Fibroblast of lung (primary cell): ENCODE measurements around the gene TYRO3. TPM values are rescaled to one million over a fixed set of nuclear protein-coding genes. Genes with fewer than 3 reads are reported as not detected.

ENCODE experiments used
- DNase-seq, 2 donors: peaks; one replicate each; pipeline versions ENCODE4 v3.0.0 to v3.0.0-alpha.2; 2010; ENCODE audit warnings: low read depth in 2 of 2
- H2AFZ ChIP-seq: 2 replicates; pipeline ENCODE4 v1.5.1; 2012; ENCODE audit warnings: low read length, control low read depth, inconsistent platforms
- H3K27ac ChIP-seq: 2 replicates; pipeline ENCODE4 v1.5.1; 2011; ENCODE audit warnings: low read length, control low read depth; ENCODE audit not compliant: insufficient read depth
- H3K27me3 ChIP-seq: 2 replicates; pipeline ENCODE4 v1.5.1; 2011; ENCODE audit warnings: mild to moderate bottlenecking, low read length; ENCODE audit not compliant: control insufficient read depth, insufficient read depth
- H3K36me3 ChIP-seq: 2 replicates; pipeline ENCODE4 v1.5.1; 2011; ENCODE audit warnings: low read length; ENCODE audit not compliant: control insufficient read depth, insufficient read depth
- H3K4me1 ChIP-seq: 2 replicates; pipeline ENCODE4 v1.5.1; 2011; ENCODE audit warnings: low read length; ENCODE audit not compliant: control insufficient read depth, insufficient read depth; ENCODE audit errors: extremely low read depth
- H3K4me2 ChIP-seq: 2 replicates; pipeline ENCODE4 v1.5.1; 2011; ENCODE audit warnings: low read length, control low read depth; ENCODE audit not compliant: insufficient read depth; ENCODE audit errors: extremely low read depth
- H3K4me3 ChIP-seq, 4 experiments: fragments of 200-600 bp in 1 of 4; sonication (generic) in 1 of 4; replicated peaks in 1 of 4; 2 replicates each; pipeline ENCODE4 v1.5.1; 2011 to 2016; ENCODE audit warnings: low read length in 4 of 4, low read depth in 3 of 4, mild to moderate bottlenecking in 3 of 4, control low read depth in 2 of 4, inconsistent platforms in 1 of 4, mixed read lengths in 1 of 4; ENCODE audit not compliant: insufficient read depth in 1 of 4; ENCODE audit errors: control extremely low read depth in 1 of 4
- H3K79me2 ChIP-seq: 2 replicates; pipeline ENCODE4 v1.5.1; 2012; ENCODE audit warnings: mild to moderate bottlenecking, low read length, inconsistent platforms; ENCODE audit not compliant: control insufficient read depth, insufficient read depth
- H3K9ac ChIP-seq: 2 replicates; pipeline ENCODE4 v1.5.1; 2011; ENCODE audit warnings: mild to moderate bottlenecking, low read length, control low read depth; ENCODE audit not compliant: insufficient read depth
- H3K9me3 ChIP-seq: 2 replicates; pipeline ENCODE4 v1.5.1; 2012; ENCODE audit warnings: low read depth, low read length; ENCODE audit not compliant: control insufficient read depth, insufficient read depth
- H4K20me1 ChIP-seq: 2 replicates; pipeline ENCODE4 v1.5.1; 2011; ENCODE audit warnings: low read length; ENCODE audit not compliant: control insufficient read depth, insufficient read depth; ENCODE audit errors: extremely low read depth
- EZH2 ChIP-seq: IDR thresholded peaks from 2 replicates; pipeline ENCODE4 v1.5.1; 2012; ENCODE audit warnings: low read length, control low read depth, mild to moderate bottlenecking; ENCODE audit errors: missing control alignments
- polyA plus RNA-seq, 2 donors: library from polyadenylated mRNA; depleted of rRNA in 1 of 2; stranded (reverse) in 1 of 2; unstranded in 1 of 2; fragments of >200 nt; gene quantifications; 2 replicates each; pipeline ENCODE4 v1.2.1, GENCODE V29; 2011 to 2012; ENCODE audit warnings: missing spikeins in 1 of 2
- total RNA-seq: library from RNA; depleted of rRNA; stranded (reverse); fragments of >200 nt; gene quantifications from 2 replicates; pipeline ENCODE4 v1.2.1, GENCODE V29; 2014
- TF ChIP-seq, protein P1 (sequence below), 2 donors: IDR thresholded peaks in 1 of 2; conservative IDR thresholded peaks in 1 of 2; 1 replicate in 1 of 2; 2 replicates in 1 of 2; pipeline ENCODE4 v1.5.1; 2011 to 2012; ENCODE audit warnings: low read length in 2 of 2, control low read depth in 1 of 2, inconsistent platforms in 1 of 2, low read depth in 1 of 2, mild to moderate bottlenecking in 1 of 2

TYRO3 gene
- total and polyA plus RNA-seq, 2 donors (not counting 1 experiment from before 2014, with no cell fraction given) = 9.2 to 14.9 TPM

DNA sequence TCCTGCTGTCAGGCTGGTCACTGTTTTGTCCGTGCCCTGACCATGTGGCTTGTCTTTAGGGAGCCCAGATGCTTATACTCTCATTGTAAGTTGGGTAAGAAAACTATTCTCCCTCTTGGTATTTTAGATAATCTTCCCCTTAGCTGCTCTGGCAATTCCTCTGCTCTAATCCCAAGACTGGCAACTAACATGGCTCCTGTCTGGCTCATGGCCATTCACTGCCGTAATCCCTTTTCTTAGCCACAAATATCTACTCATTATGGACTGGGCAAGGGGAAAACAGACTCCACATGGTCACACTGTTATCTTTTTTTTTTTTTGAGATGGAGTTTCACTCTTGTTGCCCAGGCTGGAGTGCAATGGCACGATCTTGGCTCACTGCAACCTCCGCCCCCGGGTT, 38.8 kb downstream of the TYRO3 start:
- Histone ChIP-seq H4K20me1 (no peaks in the 10 kb centered on the region), H3K4me2 (no peak overlapping the region), H2AFZ (no peak overlapping the region), H3K4me3 (no peak overlapping the region), H3K79me2 (no peaks in the 10 kb centered on the region), H3K4me1 (no peaks in the 10 kb centered on the region), H3K9ac (no peak overlapping the region), H3K36me3 (no peaks in the 10 kb centered on the region), H3K9me3 (no peaks in the 10 kb centered on the region), H3K27me3 (peaks cover 4% of the 10 kb centered on the region), H3K27ac (no peak overlapping the region)
- TF ChIP-seq EZH2 = no peak
- TF ChIP-seq, protein P1, sequence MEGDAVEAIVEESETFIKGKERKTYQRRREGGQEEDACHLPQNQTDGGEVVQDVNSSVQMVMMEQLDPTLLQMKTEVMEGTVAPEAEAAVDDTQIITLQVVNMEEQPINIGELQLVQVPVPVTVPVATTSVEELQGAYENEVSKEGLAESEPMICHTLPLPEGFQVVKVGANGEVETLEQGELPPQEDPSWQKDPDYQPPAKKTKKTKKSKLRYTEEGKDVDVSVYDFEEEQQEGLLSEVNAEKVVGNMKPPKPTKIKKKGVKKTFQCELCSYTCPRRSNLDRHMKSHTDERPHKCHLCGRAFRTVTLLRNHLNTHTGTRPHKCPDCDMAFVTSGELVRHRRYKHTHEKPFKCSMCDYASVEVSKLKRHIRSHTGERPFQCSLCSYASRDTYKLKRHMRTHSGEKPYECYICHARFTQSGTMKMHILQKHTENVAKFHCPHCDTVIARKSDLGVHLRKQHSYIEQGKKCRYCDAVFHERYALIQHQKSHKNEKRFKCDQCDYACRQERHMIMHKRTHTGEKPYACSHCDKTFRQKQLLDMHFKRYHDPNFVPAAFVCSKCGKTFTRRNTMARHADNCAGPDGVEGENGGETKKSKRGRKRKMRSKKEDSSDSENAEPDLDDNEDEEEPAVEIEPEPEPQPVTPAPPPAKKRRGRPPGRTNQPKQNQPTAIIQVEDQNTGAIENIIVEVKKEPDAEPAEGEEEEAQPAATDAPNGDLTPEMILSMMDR (conservative IDR thresholded peaks at IDR 0.05 in 1 of 2, IDR thresholded peaks at IDR 0.05 in 1 of 2; ENCODE audit: low read depth in 1 of 2, low read length in 2 of 2) = no peak
- DNase-seq = no peak

DNA sequence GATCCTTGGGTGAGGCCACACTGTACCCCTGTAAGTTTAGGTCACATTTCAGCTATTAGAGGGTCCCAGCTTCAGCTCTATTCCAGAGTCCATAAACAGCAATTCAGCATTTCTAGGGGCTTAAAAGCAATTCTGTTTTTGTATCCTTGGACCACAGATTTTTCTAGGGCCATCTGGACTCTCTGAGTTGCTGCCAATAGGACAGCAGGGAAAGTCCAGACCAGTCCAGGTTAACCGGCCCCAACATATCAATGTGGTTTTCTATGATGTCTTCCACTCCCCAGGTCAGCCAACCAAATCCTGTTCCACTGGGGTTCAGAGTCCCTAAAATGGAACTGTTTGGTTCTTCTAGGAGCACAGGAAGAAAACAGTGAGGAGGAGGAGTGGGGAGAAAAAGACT, 40.0 kb downstream of the TYRO3 start:
- TF ChIP-seq, protein P1 (conservative IDR thresholded peaks at IDR 0.05 in 1 of 2, IDR thresholded peaks at IDR 0.05 in 1 of 2; ENCODE audit: low read depth in 1 of 2, low read length in 2 of 2) = no peak
- no peak for TF ChIP-seq EZH2
- DNase-seq = no peak
- Histone ChIP-seq H4K20me1 (no peaks in the 10 kb centered on the region), H3K9me3 (no peaks in the 10 kb centered on the region), H3K36me3 (no peaks in the 10 kb centered on the region), H3K4me2 (no peak overlapping the region), H3K4me3 (no peak overlapping the region), H3K27me3 (peaks cover 4% of the 10 kb centered on the region), H3K9ac (no peak overlapping the region), H3K27ac (no peak overlapping the region), H3K79me2 (no peaks in the 10 kb centered on the region), H2AFZ (no peak overlapping the region), H3K4me1 (peaks cover 6% of the 10 kb centered on the region)

DNA sequence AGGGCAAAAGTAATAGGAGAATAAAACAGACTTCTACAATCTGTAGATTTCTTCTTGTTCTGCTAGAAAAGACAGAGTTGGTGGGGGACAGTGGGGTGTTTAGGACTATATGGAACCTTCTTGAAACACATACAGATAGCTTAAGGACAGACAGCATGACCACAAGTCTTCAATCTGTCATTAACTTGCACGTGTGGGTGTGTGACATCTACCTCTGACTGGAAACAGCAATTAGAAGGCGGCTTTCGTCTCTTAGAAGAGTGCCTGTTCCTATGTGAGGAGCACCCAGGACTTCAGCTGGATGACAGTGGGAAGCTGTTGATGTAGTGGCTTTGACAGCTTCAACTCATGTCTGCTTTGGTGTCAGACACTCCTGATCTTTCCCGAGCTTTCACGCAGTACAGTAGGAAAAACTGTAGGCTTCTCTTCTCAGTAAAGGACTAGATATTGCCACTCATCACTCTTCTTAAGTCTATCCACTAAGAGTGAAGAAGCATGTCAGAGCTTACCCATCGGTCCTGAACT, 44.5 kb downstream of the TYRO3 start:
- TF ChIP-seq EZH2 = no peak
- TF ChIP-seq, protein P1 (conservative IDR thresholded peaks at IDR 0.05 in 1 of 2, IDR thresholded peaks at IDR 0.05 in 1 of 2; ENCODE audit: low read depth in 1 of 2, low read length in 2 of 2) = no peak
- Histone ChIP-seq H3K4me3 (no peak overlapping the region), H2AFZ (peak overlapping the region; percentile 6), H3K27me3 (no peaks in the 10 kb centered on the region), H4K20me1 (no peaks in the 10 kb centered on the region), H3K4me2 (peak overlapping the region; percentile 65), H3K9me3 (no peaks in the 10 kb centered on the region), H3K9ac (no peak overlapping the region), H3K4me1 (peaks cover 9% of the 10 kb centered on the region), H3K27ac (peak overlapping the region; percentile 65), H3K79me2 (no peaks in the 10 kb centered on the region), H3K36me3 (no peaks in the 10 kb centered on the region)
- DNase-seq = no peak
